Measurements from ENCODE around the gene PDIK1L.

GRCh38 chr1:26097696-26098095 is 13.9 kb upstream of the PDIK1L start:
- TF ChIP-seq, protein P1, sequence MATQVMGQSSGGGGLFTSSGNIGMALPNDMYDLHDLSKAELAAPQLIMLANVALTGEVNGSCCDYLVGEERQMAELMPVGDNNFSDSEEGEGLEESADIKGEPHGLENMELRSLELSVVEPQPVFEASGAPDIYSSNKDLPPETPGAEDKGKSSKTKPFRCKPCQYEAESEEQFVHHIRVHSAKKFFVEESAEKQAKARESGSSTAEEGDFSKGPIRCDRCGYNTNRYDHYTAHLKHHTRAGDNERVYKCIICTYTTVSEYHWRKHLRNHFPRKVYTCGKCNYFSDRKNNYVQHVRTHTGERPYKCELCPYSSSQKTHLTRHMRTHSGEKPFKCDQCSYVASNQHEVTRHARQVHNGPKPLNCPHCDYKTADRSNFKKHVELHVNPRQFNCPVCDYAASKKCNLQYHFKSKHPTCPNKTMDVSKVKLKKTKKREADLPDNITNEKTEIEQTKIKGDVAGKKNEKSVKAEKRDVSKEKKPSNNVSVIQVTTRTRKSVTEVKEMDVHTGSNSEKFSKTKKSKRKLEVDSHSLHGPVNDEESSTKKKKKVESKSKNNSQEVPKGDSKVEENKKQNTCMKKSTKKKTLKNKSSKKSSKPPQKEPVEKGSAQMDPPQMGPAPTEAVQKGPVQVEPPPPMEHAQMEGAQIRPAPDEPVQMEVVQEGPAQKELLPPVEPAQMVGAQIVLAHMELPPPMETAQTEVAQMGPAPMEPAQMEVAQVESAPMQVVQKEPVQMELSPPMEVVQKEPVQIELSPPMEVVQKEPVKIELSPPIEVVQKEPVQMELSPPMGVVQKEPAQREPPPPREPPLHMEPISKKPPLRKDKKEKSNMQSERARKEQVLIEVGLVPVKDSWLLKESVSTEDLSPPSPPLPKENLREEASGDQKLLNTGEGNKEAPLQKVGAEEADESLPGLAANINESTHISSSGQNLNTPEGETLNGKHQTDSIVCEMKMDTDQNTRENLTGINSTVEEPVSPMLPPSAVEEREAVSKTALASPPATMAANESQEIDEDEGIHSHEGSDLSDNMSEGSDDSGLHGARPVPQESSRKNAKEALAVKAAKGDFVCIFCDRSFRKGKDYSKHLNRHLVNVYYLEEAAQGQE (IDR thresholded peaks at IDR 0.05; ENCODE audit: borderline replicate concordance), result no peak
- TF ChIP-seq, protein P2, sequence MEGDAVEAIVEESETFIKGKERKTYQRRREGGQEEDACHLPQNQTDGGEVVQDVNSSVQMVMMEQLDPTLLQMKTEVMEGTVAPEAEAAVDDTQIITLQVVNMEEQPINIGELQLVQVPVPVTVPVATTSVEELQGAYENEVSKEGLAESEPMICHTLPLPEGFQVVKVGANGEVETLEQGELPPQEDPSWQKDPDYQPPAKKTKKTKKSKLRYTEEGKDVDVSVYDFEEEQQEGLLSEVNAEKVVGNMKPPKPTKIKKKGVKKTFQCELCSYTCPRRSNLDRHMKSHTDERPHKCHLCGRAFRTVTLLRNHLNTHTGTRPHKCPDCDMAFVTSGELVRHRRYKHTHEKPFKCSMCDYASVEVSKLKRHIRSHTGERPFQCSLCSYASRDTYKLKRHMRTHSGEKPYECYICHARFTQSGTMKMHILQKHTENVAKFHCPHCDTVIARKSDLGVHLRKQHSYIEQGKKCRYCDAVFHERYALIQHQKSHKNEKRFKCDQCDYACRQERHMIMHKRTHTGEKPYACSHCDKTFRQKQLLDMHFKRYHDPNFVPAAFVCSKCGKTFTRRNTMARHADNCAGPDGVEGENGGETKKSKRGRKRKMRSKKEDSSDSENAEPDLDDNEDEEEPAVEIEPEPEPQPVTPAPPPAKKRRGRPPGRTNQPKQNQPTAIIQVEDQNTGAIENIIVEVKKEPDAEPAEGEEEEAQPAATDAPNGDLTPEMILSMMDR (IDR thresholded peaks at IDR 0.05; ENCODE audit: poor library complexity, severe bottlenecking), result no peak
- no peak for TF ChIP-seq EP300 (conservative IDR thresholded peaks at IDR 0.05; ENCODE audit: poor library complexity, severe bottlenecking)
